ENCODE data around the gene RFK.

- TF ChIP-seq CTCF (IDR thresholded peaks at IDR 0.05) (no peak), REST (IDR thresholded peaks at IDR 0.05; ENCODE audit: insufficient read depth in 1 of 2, low read depth in 2 of 2, low read length in 1 of 2) (no peak), TCF7L2 (IDR thresholded peaks at IDR 0.05; ENCODE audit: low read depth, low read length) (no peak), POLR2AphosphoS5 (IDR thresholded peaks at IDR 0.05; ENCODE audit: low read depth, low read length) (no peak), SIN3A (IDR thresholded peaks at IDR 0.05; ENCODE audit: borderline replicate concordance, insufficient read depth, low read depth, low read length) (no peak)
Measured at GRCh38 chr9:76394960-76395252, 680 bp upstream of the RFK start.
